NCI-H2107 treated with DMSO at 0.1 percent for 48 hours (cell line): ENCODE measurements around the gene LCLAT1.

Source experiments
- DNase-seq: peaks from one replicate; lab custom pipeline; 2025; ENCODE audit not compliant: unreplicated experiment; lab: John Stamatoyannopoulos, UW

LCLAT1 gene

DNA sequence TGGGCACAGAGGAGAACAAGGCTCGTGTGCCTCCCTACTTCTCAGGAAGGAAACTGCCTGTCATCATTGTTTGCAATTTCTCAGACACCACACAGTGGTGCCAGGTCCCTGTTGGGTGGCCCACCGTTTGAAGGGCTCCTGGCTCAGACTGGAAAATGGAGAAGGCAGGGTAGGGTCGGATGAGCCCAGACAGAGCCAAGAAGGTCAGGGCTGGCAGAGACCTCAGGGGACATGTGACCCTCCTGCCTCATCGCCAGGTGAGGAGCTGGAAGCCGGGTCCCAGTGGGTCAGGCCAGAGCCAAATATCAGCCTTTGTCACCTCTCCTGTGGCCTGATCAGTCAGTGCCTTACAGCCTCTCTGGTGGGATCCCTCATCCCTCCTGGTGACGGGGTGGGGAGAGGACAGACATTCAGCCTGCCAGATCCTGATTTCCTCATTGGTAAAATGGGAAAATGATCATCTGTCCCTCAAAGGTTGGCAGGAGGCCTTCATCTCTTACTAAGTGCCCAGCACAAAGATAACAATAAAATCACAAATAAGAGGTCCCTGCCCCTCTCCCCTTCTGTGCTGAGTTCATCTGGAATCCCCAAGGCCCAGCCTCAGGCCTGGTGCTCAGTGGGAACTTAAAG lies 242.6 kb downstream of the LCLAT1 start:
- DNase-seq, result no peak

DNA sequence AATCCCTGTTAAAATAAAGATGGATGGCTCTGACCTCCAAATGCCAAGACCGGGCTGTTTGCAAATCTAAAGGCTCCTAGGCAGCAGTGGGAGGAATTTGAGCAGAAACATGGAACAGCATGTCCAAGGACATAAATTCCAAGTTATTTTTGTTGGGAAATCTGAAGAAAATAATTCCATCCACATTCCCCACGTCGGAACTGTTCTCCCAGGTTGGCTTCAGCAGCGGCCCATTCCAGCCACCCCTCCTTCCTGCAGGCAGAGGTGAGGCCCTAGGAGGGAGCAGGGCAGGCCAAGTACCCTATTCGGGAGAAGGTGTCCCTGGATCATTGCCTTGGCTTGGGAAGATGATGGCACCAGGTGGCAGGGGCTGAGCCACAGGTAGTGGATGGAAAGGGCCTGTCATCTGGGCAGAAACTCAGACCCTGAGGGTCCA lies 243.1 kb downstream of the LCLAT1 start:
- DNase-seq, result no peak

DNA sequence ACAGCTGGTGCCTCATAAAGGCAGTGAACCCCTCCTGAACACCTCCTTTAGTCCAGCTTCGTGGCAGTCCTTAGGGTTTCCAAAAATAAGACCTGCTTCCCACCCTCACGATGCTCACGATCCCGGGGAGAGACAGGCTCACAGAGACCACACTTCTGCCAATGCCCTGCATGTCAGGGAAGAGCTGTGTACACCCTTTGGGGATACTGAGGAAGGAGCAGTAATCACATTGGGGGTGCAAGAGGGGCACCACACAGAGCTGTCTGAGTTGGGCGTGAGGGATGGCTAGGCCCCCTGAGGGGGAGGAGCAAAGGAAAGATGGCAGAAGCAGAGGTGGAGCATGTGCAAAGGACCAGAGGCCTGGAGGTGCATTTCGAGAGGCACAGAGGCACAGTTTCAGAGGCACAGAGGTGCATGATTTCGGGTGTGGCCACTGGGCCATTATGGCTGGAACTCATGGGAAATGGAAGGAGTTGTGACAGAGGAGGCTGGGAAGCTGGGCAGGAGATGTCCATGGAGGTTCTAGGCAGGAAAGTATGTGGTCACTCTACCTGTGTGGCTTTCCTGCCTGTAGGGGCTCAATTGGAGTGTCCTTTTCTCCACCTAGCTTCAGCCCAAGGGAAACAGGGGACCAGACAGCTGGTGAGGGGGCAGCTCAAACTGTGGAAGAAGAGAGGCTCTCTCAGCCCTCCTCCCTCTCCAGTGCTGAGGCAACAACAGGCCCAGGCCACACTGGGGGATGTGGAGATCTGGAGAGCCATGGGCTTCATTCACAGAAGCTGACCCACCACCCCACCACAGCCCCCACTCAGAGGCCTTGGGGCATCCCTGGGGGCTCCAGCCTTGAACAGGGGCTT lies 244.3 kb downstream of the LCLAT1 start:
- DNase-seq, result no peak

DNA sequence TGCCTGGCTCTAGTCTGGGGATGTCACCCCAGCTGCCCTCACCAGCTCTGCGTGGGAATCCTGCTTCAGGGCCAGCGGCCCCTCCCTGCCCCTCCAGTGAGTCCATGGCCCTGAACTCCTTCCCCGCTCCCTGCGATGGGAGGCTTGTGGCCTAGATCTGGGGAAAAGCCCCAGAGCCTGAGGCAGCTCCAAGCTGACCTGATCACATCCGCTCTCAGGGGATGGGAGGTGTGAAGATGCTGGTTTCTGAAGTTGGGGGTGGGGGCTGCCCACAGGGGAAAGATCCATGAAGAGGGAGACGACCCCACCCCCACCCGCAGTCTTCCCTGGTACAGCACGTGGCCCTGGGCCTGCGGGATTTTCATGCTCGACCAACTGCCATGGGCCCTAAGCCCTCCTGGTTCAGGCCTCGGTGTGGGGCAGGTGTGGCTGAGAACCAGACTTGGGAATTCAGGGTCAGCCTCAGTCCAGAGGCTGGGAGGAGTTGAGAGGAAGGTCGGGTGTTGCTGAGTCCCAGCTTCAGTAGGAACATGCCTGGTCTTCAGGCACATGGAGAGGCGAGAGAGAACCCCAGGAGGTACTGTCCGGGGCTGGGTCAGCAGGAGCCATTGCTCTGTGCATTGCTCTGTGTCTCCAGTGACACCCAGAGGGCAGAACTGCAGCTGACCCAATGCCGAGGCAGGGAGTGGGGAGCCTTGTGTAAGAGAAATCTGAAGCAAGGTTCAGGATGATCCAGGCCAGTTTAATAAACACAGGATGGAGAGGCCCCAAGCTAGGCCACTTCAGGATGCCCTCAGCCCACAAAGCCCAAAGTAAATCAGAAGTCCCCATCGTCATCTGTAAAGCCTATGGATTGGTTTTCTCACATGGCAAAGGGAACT lies 245.1 kb downstream of the LCLAT1 start:
- no peak for DNase-seq

DNA sequence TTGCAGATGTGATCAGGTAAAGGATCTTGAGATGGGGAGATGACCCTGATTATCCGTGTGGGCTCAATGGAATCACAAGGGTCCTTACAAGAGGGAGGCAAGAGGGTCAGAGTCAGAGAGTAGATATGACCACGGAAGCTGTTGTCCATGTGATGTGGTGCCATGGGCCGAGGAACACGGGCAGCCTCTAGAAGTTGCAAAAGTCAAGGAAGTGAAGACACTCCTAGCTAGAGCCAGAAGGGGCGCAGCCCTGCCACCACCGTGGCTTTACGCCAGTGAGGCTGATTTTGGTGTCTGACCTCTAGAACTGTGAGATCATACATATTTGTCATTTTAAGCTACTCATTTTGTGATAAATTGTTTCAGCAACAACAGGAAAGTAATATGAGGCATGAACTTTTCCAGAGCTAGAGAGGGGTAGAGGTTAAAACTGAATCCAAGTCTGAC lies 245.8 kb downstream of the LCLAT1 start:
- DNase-seq, result no peak
